HepG2 (cell line): ENCODE data around the gene UCN. TPM values are rescaled to one million over a fixed set of nuclear protein-coding genes. Genes with fewer than 3 reads are reported as not detected.

Source experiments
- CEBPG ChIP-seq: IDR thresholded peaks from 2 replicates; pipeline ENCODE4 v1.6.1; 2016
- CEBPZ ChIP-seq: IDR thresholded peaks from 2 replicates; pipeline ENCODE4 v1.6.1; 2012; ENCODE audit warnings: low read length, improper control_type of control experiment
- ELF1 ChIP-seq: sonication (generic); formaldehyde crosslinking; IDR thresholded peaks from 2 replicates; pipeline ENCODE4 v1.4.0; 2020; ENCODE audit warnings: missing genetic modification reagents
- ETV6 ChIP-seq: sonication (generic); formaldehyde crosslinking; conservative IDR thresholded peaks from 2 replicates; pipeline ENCODE4 v1.4.0; 2020; ENCODE audit warnings: missing genetic modification reagents
- GATAD2A ChIP-seq: IDR thresholded peaks from 2 replicates; pipeline ENCODE4 v1.6.1; 2016
- GLI4 ChIP-seq: sonication (generic); formaldehyde crosslinking; IDR thresholded peaks from 2 replicates; pipeline ENCODE4 v1.5.1; 2020; ENCODE audit warnings: missing genetic modification reagents, mild to moderate bottlenecking, moderate library complexity, borderline replicate concordance
- IRF9 ChIP-seq: sonication (generic); formaldehyde crosslinking; IDR thresholded peaks from 2 replicates; pipeline ENCODE4 v1.8.0; 2022; ENCODE audit warnings: missing genetic modification reagents, mild to moderate bottlenecking, borderline replicate concordance
- IRX3 ChIP-seq: sonication (generic); formaldehyde crosslinking; IDR thresholded peaks from 2 replicates; pipeline ENCODE4 v1.8.1; 2023; ENCODE audit warnings: mild to moderate bottlenecking, low read depth, missing genetic modification reagents, borderline replicate concordance
- MAZ ChIP-seq, 2 experiments: sonication (generic) in 1 of 2; formaldehyde crosslinking in 1 of 2; IDR thresholded peaks; 2 replicates each; pipeline versions ENCODE4 v1.5.0 to v1.6.1; 2012 to 2020; ENCODE audit warnings: low read depth in 2 of 2, mild to moderate bottlenecking in 2 of 2, borderline replicate concordance in 1 of 2, improper control_type of control experiment in 1 of 2, low read length in 1 of 2, missing genetic modification reagents in 1 of 2, moderate library complexity in 1 of 2
- MBD4 ChIP-seq: IDR thresholded peaks from 2 replicates; pipeline ENCODE4 v1.6.1; 2012; ENCODE audit warnings: low read length, inconsistent platforms, borderline replicate concordance
- PLSCR1 ChIP-seq: sonication (generic); formaldehyde crosslinking; IDR thresholded peaks from 2 replicates; pipeline ENCODE4 v1.5.0; 2020; ENCODE audit warnings: missing genetic modification reagents, mild to moderate bottlenecking, borderline replicate concordance
- SMYD3 ChIP-seq: sonication (generic); formaldehyde crosslinking; IDR thresholded peaks from 2 replicates; pipeline ENCODE4 v1.8.1; 2023; ENCODE audit warnings: mild to moderate bottlenecking, missing genetic modification reagents
- TOPORS ChIP-seq: sonication (generic); formaldehyde crosslinking; IDR thresholded peaks from 2 replicates; pipeline ENCODE4 v1.8.0; 2023; ENCODE audit warnings: mild to moderate bottlenecking, missing genetic modification reagents
- ZBTB1 ChIP-seq: sonication (generic); formaldehyde crosslinking; IDR thresholded peaks from 2 replicates; pipeline ENCODE4 v1.4.0; 2020; ENCODE audit warnings: missing genetic modification reagents, borderline replicate concordance
- ZBTB4 ChIP-seq: sonication (generic); formaldehyde crosslinking; IDR thresholded peaks from 2 replicates; pipeline ENCODE4 v1.4.0; 2020; ENCODE audit warnings: missing genetic modification reagents, mild to moderate bottlenecking, borderline replicate concordance
- ZFP91 ChIP-seq: sonication (generic); formaldehyde crosslinking; IDR thresholded peaks from 2 replicates; pipeline ENCODE4 v1.9.0; 2022; ENCODE audit warnings: missing genetic modification reagents, mild to moderate bottlenecking, borderline replicate concordance
- ZNF34 ChIP-seq: sonication (generic); formaldehyde crosslinking; IDR thresholded peaks from 2 replicates; pipeline ENCODE4 v1.4.0; 2020; ENCODE audit warnings: mild to moderate bottlenecking, missing genetic modification reagents, borderline replicate concordance
- ZNF343 ChIP-seq: sonication (generic); formaldehyde crosslinking; IDR thresholded peaks from 2 replicates; pipeline ENCODE4 v1.4.0; 2020; ENCODE audit warnings: mild to moderate bottlenecking, missing genetic modification reagents
- polyA plus RNA-seq, 8 experiments: library from polyadenylated mRNA; depleted of rRNA in 3 of 8; stranded (reverse) in 7 of 8; unstranded in 1 of 8; fragments of >200 nt; fragmentation: Illumina TruSeq in 4 of 8; extraction: Trizol in 4 of 8; gene quantifications; 2 replicates each; pipeline versions ENCODE4 v1.2.1 to v1.2.3, GENCODE V29; 2011 to 2016; ENCODE audit warnings: low read depth in 4 of 8, missing spikeins in 1 of 8, mixed read lengths in 1 of 8; ENCODE audit not compliant: insufficient read depth in 1 of 8
- total RNA-seq, 5 experiments: library from RNA; depleted of rRNA; stranded (reverse); fragments of >200 nt; fragmentation: Illumina TruSeq; extraction: Trizol; gene quantifications; 2 replicates each; pipeline ENCODE4 v1.2.3, GENCODE V29; 2016; ENCODE audit warnings: low read depth in 1 of 5

UCN gene
- total and polyA plus RNA-seq, 2 of the 13 experiments (the other 11 are each of a cell fraction or from before 2014, with no cell fraction given): 1.2 to 2.3 TPM

GRCh38 chr2:27320958-27321543, 12.8 kb upstream of the UCN start (continued):
- TF ChIP-seq ETV6 (CRISPR knock-in tag): no peak
- no peak for TF ChIP-seq GLI4 (CRISPR knock-in tag)
- TF ChIP-seq IRX3 (CRISPR knock-in tag): no peak
- no peak for TF ChIP-seq MBD4
- TF ChIP-seq ZBTB1: no peak
- TF ChIP-seq ELF1 (CRISPR knock-in tag): peak; percentile 60
- no peak for TF ChIP-seq CEBPZ
- peak; percentile 69 for TF ChIP-seq ZFP91
- peak; percentile 66; the same call in 1 of the 2 replicates for TF ChIP-seq ZBTB4 (CRISPR knock-in tag)
- TF ChIP-seq TOPORS (CRISPR knock-in tag): no peak
- TF ChIP-seq SMYD3 (CRISPR knock-in tag): no peak
- TF ChIP-seq ZNF34 (CRISPR knock-in tag): no peak
- TF ChIP-seq ZNF343 (CRISPR knock-in tag): no peak
- TF ChIP-seq GATAD2A (CRISPR knock-in tag): peak; percentile 92
- TF ChIP-seq CEBPG (CRISPR knock-in tag): peak; percentile 61; the same call in 1 of the 2 replicates
- TF ChIP-seq IRF9 (CRISPR knock-in tag): peak; percentile 83
- no peak for TF ChIP-seq PLSCR1 (CRISPR knock-in tag)
- no peak for TF ChIP-seq MAZ (IDR thresholded peaks at IDR 0.05; ENCODE audit: borderline replicate concordance, low read depth, low read length)
- peak; percentile 79; the same call in 1 of the 2 replicates for TF ChIP-seq MAZ (CRISPR knock-in tag; IDR thresholded peaks at IDR 0.05; ENCODE audit: low read depth)
